WTC11 (cell line): ENCODE measurements around the gene FBXW4. TPM values are rescaled to one million over a fixed set of nuclear protein-coding genes. Genes with fewer than 3 reads are reported as not detected.

Experiments used
- ATAC-seq: fragments of 200-7000 bp; cut with Tn5 transposase; 2 replicates; pipeline ENCODE4 v1.10.0; 2021; ENCODE audit warnings: mild to moderate bottlenecking, moderate library complexity
- CTCF ChIA-PET: fragments of 300-600 bp; sonication (Branson Sonifier 250); formaldehyde crosslinking; loops from one replicate; lab custom pipeline; 2021; ENCODE audit warnings: antibody characterized with exemption; lab: Charles Lee
- POLR2A ChIA-PET: fragments of 350-600 bp; sonication (Branson Sonifier 250); formaldehyde crosslinking; loops from one replicate; lab custom pipeline; 2021; ENCODE audit warnings: antibody characterized with exemption; lab: Charles Lee
- DNase-seq: peaks from one replicate; pipeline ENCODE4 v3.0.0; 2021; ENCODE audit warnings: low spot score
- H3K27ac Mint-ChIP-seq: 2 replicates; pipeline ENCODE4 v1.8.0; 2021; ENCODE audit warnings: mixed read lengths
- H3K27me3 Mint-ChIP-seq: 2 replicates; pipeline ENCODE4 v1.8.0; 2021; ENCODE audit warnings: low read depth, mild to moderate bottlenecking, moderate library complexity, mixed read lengths
- H3K36me3 Mint-ChIP-seq: 2 replicates; pipeline ENCODE4 v1.8.0; 2021; ENCODE audit warnings: mixed read lengths
- H3K4me1 Mint-ChIP-seq: 2 replicates; pipeline ENCODE4 v1.8.0; 2022; ENCODE audit warnings: mixed read lengths
- H3K4me3 Mint-ChIP-seq: 2 replicates; pipeline ENCODE4 v1.8.0; 2021; ENCODE audit warnings: mild to moderate bottlenecking, moderate library complexity, mixed read lengths
- H3K9me3 Mint-ChIP-seq: 2 replicates; pipeline ENCODE4 v1.8.0; 2021; ENCODE audit warnings: mixed read lengths
- AFF4 ChIP-seq: sonication (generic); formaldehyde crosslinking; IDR thresholded peaks from 2 replicates; pipeline ENCODE4 v1.8.1; 2023; ENCODE audit warnings: mild to moderate bottlenecking, missing genetic modification reagents, borderline replicate concordance
- CREB1 ChIP-seq: sonication (generic); formaldehyde crosslinking; IDR thresholded peaks from 2 replicates; pipeline ENCODE4 v1.8.0; 2023; ENCODE audit warnings: mild to moderate bottlenecking, missing genetic modification reagents
- CREM ChIP-seq: sonication (generic); formaldehyde crosslinking; IDR thresholded peaks from 2 replicates; pipeline ENCODE4 v1.8.1; 2022; ENCODE audit warnings: mild to moderate bottlenecking, missing genetic modification reagents, moderate library complexity
- ETV6 ChIP-seq: sonication (generic); formaldehyde crosslinking; IDR thresholded peaks from 2 replicates; pipeline ENCODE4 v1.8.1; 2022; ENCODE audit warnings: mild to moderate bottlenecking, missing genetic modification reagents
- GABPB1 ChIP-seq: sonication (generic); formaldehyde crosslinking; IDR thresholded peaks from 2 replicates; pipeline ENCODE4 v1.8.1; 2023; ENCODE audit warnings: mild to moderate bottlenecking, missing genetic modification reagents
- GRHL2 ChIP-seq: fragments of 250-450 bp; sonication (Bioruptor Pico); IDR thresholded peaks from 2 replicates; pipeline ENCODE4 v1.8.0; 2022; ENCODE audit warnings: mild to moderate bottlenecking, moderate library complexity; ENCODE audit not compliant: insufficient replicate concordance, severe bottlenecking
- HMGA2 ChIP-seq: fragments of 250-450 bp; sonication (Bioruptor Pico); IDR thresholded peaks from 2 replicates; pipeline ENCODE4 v1.4.0; 2021; ENCODE audit warnings: mild to moderate bottlenecking, moderate library complexity
- IRF2 ChIP-seq: sonication (generic); formaldehyde crosslinking; IDR thresholded peaks from 2 replicates; pipeline ENCODE4 v1.8.0; 2022; ENCODE audit warnings: low read depth, missing genetic modification reagents, borderline replicate concordance
- JAZF1 ChIP-seq: fragments of 250-450 bp; sonication (Bioruptor Pico); IDR thresholded peaks from 2 replicates; pipeline ENCODE4 v1.9.0; 2021; ENCODE audit warnings: moderate library complexity, mild to moderate bottlenecking, inconsistent platforms
- JUN ChIP-seq: sonication (generic); formaldehyde crosslinking; IDR thresholded peaks from 2 replicates; pipeline ENCODE4 v1.8.0; 2023; ENCODE audit warnings: mild to moderate bottlenecking, missing genetic modification reagents
- MYBL2 ChIP-seq: sonication (generic); formaldehyde crosslinking; IDR thresholded peaks from 2 replicates; pipeline ENCODE4 v1.8.1; 2023; ENCODE audit warnings: mild to moderate bottlenecking, moderate library complexity, missing genetic modification reagents
- NFATC4 ChIP-seq: fragments of 250-450 bp; sonication (Bioruptor Pico); IDR thresholded peaks from 2 replicates; pipeline ENCODE4 v1.9.0; 2021; ENCODE audit warnings: mild to moderate bottlenecking
- NR2C2 ChIP-seq: sonication (generic); formaldehyde crosslinking; IDR thresholded peaks from 2 replicates; pipeline ENCODE4 v1.8.0; 2022; ENCODE audit warnings: mild to moderate bottlenecking, missing genetic modification reagents
- NR3C1 ChIP-seq: sonication (generic); formaldehyde crosslinking; conservative IDR thresholded peaks from 2 replicates; pipeline ENCODE4 v1.8.1; 2023; ENCODE audit warnings: low read depth, mild to moderate bottlenecking, missing genetic modification reagents
- SMAD3 ChIP-seq: sonication (generic); formaldehyde crosslinking; IDR thresholded peaks from 2 replicates; pipeline ENCODE4 v1.8.0; 2022; ENCODE audit warnings: missing genetic modification reagents, mild to moderate bottlenecking, borderline replicate concordance
- TCF7 ChIP-seq: sonication (generic); formaldehyde crosslinking; IDR thresholded peaks from 2 replicates; pipeline ENCODE4 v1.8.0; 2022; ENCODE audit warnings: mild to moderate bottlenecking, low read depth, missing genetic modification reagents, moderate library complexity
- USF2 ChIP-seq: sonication (generic); formaldehyde crosslinking; IDR thresholded peaks from 2 replicates; pipeline ENCODE4 v1.8.1; 2023; ENCODE audit warnings: mild to moderate bottlenecking, missing genetic modification reagents, moderate library complexity
- ZBTB43 ChIP-seq: sonication (generic); formaldehyde crosslinking; IDR thresholded peaks from 2 replicates; pipeline ENCODE4 v1.8.1; 2023; ENCODE audit warnings: mild to moderate bottlenecking, missing genetic modification reagents
- ZNF121 ChIP-seq: sonication (generic); formaldehyde crosslinking; IDR thresholded peaks from 2 replicates; pipeline ENCODE4 v1.8.0; 2023; ENCODE audit warnings: missing genetic modification reagents
- total RNA-seq: library from RNA; stranded (reverse); gene quantifications from 3 replicates; pipeline ENCODE4 v1.2.3, GENCODE V29; 2021
- TF ChIP-seq, protein P1 (sequence below): fragments of 250-450 bp; sonication (Bioruptor Pico); IDR thresholded peaks from 2 replicates; pipeline ENCODE4 v1.9.0; 2021; ENCODE audit warnings: mild to moderate bottlenecking

Gene FBXW4
- total RNA-seq, 1 experiment from 2014 or later = 45.3 TPM

DNA sequence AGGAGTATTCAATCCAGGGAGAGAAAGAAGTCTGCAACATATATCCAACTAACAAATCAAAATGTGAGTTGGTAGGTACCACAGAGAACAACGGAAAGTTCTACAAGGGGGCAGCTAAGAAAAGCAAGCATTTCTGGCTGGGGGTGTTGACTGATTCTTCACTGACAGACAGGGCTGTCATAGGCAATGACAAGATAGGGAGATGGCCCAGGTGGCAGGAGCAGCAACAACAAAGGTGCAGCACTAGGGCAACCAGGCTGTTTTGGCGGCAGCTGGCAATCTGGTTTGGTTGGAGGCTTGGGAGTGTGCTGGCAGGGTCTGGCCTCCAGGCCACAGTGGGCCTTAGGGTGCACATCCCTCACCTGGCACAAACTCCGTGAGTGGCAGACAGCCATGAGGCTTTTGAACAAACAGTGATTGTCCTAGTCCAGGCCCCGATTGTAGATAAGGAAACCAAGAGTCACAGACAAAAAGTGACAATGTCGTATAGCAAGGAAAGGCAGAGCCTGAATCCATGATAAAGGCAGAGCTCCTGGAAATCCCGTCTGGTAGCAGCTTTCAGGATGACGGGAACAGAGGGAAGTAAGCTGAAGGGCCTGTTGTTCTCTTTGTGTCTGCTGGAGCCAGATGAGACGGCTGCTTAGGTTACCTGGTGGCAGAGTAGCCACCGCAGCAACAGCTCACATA, 78.4 kb downstream of the FBXW4 start (continued):
- TF ChIP-seq AFF4 (CRISPR knock-in tag) (no peak), JUN (CRISPR knock-in tag) (no peak), MYBL2 (no peak), GRHL2 (no peak), NFATC4 (CRISPR knock-in tag) (no peak), USF2 (no peak), GABPB1 (CRISPR knock-in tag) (no peak), JAZF1 (CRISPR knock-in tag) (no peak), NR2C2 (no peak), IRF2 (CRISPR knock-in tag) (no peak)
- TF ChIP-seq, protein P1, sequence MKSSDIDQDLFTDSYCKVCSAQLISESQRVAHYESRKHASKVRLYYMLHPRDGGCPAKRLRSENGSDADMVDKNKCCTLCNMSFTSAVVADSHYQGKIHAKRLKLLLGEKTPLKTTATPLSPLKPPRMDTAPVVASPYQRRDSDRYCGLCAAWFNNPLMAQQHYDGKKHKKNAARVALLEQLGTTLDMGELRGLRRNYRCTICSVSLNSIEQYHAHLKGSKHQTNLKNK = no peak

GRCh38 chr10:101615525-101616116, 79.3 kb downstream of the FBXW4 start:
- no peaks in the 10 kb centered on the region for H3K27me3 Mint-ChIP-seq
- ATAC-seq (no peak), DNase-seq (no peak)
- peaks cover 22% of the 10 kb centered on the region for H3K4me1 Mint-ChIP-seq
- ChIA-PET POLR2A (no interaction called here), CTCF (interaction anchor here (0.8 to 8.5 kb wide), 8 partner anchors 10 to 317 kb away, joined by 3 to 167 read pairs (median 3); no protein-coding TSS in a partner anchor)
- TF ChIP-seq ZNF121 (CRISPR knock-in tag) (no peak), ZBTB43 (CRISPR knock-in tag) (no peak), ETV6 (CRISPR knock-in tag) (no peak), NR3C1 (no peak), NFATC4 (CRISPR knock-in tag) (no peak), SMAD3 (CRISPR knock-in tag) (no peak), HMGA2 (CRISPR knock-in tag) (no peak), CREM (CRISPR knock-in tag) (no peak), TCF7 (CRISPR knock-in tag) (no peak), IRF2 (CRISPR knock-in tag) (no peak), JUN (CRISPR knock-in tag) (no peak), CREB1 (CRISPR knock-in tag) (no peak)
- peak overlapping the region; percentile 45; the same call in 1 of the 2 replicates for H3K27ac Mint-ChIP-seq
- H3K9me3 Mint-ChIP-seq = no peaks in the 10 kb centered on the region
- H3K36me3 Mint-ChIP-seq = peaks cover 6% of the 10 kb centered on the region; the same call in 1 of the 2 replicates
- no peak overlapping the region for H3K4me3 Mint-ChIP-seq
